Activated CD4-positive, CD25-positive, alpha-beta regulatory T cell treated with anti-CD3 and anti-CD28 coated beads, Interleukin-2, amount 50 U/mL, for 72 hours (primary cell): ENCODE measurements around the gene TM4SF1.

Experiments used
- DNase-seq: peaks from one replicate; pipeline ENCODE4 v3.0.0; 2021

Gene TM4SF1, protein sequence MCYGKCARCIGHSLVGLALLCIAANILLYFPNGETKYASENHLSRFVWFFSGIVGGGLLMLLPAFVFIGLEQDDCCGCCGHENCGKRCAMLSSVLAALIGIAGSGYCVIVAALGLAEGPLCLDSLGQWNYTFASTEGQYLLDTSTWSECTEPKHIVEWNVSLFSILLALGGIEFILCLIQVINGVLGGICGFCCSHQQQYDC

DNA sequence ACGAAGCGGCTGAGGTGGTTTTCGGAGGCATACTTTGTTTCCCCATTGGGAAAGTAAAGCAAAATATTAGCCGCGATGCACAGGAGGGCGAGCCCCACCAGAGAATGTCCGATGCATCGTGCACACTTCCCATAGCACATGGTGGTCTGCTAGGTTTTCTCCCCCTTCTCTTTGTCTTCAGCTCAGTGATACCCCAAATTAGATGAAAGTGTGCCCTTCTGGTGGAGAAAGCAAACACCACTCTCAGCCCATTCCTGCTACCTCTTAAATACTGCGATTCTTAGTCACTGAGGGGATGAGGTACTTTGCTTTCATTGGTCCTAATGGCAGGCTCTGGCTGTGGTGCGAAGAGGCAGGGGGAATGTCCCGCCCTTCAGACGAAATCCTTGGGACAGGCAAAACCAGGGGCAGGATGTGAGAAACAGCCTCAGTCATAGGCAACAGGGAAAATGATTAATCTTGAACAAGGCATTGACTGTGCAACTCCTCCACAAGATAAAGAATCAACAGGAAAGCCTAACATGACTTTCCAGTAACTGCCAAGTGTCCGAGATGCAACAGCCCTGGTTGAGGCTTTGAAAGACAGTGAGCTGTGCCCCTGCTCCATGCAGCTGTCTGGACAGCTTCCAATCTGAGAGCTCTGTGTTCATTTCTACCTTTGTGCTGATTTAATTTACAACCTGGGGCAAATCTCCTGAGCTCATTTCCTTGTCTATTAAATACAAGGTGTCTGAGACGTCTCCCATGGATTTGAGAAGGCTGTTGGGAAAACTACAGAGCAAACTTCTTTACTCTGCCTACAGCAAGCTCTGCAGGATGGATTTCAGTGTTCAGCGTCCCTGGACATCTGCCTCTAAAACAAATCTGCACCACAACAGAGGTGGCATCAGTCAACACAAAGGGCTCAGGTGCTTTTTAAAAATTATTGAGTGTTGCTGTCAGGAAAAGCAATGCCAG is at the start of gene TM4SF1:
Gene TM4SF1 (minus strand): TSS at position 242 of the 957 bp plus-strand sequence. CDS start 102 bp downstream, at position 140.
- no peak for DNase-seq

DNA sequence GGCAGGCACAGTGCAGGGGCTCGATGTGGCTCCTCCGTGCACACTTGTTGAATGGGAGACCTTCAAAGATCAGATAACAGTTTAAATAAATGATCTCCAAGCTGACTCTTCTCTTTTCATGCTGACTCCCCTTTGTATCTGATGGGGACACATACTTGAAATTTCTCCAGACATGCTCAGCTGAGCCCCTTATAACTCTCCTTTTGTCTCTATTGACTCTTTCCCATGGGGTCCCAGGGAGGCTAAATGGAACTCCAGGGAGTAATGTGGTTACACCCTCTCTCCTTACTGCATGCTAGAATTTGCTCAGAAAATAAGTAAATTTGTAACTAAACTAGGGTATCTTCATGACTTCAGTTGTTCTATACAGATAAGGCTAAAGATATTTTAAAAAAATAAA is 48.9 kb upstream of the TM4SF1 start:
- no peak for DNase-seq

DNA sequence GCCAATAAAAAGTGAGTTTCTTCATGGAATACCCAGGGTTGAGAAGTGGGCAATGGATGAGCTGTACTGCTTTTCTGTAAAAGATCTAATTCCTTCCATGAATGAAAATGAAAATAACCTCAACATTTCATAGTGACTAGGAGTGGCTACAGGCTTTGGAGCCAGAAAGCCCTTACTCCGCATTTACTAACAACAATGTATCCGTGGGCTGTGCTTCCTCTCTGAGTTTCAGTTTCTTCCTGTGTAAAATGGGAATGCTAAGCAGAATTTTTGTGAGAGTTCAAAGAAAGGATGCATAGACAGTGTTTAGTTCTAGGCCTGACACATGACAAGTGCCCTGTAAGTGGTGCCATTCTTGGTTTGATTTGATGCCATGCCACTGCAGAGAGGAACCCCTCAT is 47.5 kb upstream of the TM4SF1 start:
- DNase-seq = no peak

DNA sequence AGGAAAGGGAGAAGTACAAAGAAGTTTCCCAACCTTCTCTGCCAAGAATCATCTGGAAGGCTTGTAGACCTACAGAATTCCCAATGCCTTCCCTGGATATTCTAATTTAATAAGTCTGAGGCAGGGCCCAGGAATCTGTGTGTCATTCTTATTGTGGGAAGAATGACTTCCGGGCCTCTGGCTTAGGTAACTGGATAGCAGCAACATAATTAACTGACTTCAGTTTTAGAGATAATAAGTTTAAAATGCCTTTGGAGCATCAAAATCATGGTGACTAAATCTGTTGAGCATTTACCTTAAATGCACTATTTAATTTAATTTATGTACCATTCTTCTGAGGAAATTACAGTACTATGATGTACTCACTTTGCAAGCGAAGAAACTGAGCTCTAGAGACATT is 44.3 kb upstream of the TM4SF1 start:
- no peak for DNase-seq

DNA sequence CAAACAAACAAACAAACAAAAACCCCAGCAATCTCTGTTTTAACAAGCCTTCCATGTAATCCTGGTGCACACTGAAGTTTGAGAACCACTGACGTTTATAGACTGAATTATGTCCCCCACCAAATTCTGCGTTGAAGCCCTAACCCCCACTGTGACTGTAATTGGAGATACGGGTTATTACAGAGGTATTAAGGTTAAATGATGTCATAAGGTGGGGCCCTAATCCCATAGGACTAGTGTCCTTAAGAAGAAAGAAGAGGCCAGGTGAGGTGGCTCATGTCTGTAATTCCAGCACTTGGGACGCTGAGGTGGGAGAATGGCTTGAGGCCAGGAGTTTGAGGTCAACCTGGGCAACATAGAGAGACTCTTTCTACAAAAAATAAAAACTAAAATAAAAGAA is 42.4 kb upstream of the TM4SF1 start:
- DNase-seq = no peak

DNA sequence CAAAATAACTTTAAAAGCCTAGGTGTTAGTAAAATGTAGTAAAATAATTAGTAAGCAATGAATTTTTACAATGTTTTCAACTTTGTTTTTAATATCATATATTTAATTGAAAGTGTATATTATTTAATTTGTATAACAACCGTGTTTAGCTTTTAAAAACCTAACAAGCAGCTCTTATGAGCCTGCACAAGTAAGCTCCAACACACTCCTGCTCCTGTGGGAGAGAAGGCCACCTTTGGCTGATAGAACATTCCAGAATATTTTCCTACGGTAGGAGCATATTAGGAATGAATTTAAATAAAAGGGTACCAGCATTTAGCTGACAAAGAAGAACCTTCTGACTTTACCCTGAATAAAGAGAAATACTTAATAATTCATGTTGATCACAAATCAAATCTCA is 40.3 kb upstream of the TM4SF1 start:
- DNase-seq = no peak

DNA sequence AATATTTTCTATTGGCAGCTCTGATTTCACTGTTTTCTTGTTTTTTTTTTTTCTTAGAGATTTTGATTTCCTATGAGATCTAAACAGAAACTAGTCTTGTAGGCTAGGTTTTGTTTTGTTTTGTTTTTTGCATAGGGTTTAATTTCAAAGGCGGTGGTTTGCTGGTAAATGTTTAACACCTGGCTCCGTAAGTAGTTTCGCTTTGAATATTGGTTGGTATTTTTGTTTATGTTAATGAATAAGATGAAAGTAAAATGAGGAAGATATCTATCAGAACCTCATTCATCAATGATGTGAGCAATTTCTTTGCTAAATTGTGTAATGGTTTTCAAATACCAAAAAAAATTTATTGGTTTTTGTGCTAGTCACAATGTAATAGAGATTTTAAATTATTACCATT is 39.7 kb upstream of the TM4SF1 start:
- no peak for DNase-seq

DNA sequence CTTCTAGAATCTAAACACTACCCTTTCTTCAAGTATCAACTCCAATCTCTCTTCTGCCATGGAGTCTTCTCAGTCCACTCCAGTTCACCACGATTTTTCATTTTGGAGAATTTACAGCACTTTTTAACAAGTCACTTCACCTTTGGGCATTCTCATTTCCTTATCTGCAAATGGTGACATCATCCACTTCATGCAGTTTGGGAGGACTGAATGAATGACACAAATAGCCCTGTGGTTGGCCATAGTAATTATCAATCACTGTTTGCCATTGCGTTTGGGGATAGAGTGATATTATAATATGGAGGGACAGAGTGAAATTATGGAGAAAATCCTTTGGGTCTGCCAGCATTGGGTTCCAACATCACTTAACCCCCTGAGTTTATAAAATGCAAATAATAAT is 38.0 kb upstream of the TM4SF1 start:
- DNase-seq = no peak

DNA sequence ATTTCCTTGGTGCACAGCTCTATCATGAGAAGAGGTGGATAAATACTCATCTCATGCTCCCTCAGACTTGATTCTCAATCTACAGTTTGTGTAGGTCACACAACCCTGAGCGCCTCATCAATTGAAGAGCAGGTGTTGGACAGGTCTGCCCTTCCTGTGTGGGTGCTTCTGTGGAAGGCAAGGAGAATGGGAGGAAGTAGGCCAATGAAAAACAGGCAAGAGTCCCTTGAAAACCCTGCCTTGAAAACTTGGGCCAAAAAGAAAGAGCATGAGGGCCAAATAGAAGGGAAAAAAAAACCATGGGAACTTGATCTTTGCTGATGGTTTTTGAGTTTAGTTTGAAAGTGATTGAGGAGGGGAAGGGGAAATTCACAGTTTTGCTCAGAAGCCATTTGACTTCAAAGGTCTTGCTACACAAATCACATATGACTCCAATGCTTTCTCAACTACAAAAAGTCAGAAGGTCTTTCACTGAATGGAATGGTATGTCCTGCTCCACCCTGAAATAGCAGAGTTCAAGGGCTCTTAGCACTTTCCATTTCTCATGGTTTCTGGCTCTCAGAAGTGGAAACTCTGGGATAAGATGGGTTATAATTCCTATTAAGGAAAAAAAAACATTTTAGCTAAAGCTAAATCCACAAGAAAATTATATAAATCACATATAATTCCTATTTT is 37.2 kb upstream of the TM4SF1 start:
- no peak for DNase-seq

DNA sequence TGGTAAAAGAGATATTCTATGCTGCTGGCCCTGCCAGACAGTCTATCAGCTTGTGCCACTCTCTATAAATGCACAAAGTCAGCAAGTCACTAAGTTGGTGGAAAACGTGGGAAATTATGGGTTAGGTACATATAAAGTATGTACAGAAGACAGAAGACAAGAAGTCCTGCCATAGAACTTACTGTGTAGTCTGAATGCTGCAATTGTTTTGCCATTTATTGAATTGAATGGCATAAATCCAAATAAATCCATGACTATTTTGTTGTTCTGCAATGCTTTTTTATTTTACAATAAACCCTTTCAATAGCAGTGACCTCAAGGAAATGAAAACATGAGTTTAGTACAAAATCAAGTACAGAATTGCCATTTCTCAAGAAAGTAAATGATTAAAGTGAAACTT is 34.1 kb upstream of the TM4SF1 start:
- no peak for DNase-seq

DNA sequence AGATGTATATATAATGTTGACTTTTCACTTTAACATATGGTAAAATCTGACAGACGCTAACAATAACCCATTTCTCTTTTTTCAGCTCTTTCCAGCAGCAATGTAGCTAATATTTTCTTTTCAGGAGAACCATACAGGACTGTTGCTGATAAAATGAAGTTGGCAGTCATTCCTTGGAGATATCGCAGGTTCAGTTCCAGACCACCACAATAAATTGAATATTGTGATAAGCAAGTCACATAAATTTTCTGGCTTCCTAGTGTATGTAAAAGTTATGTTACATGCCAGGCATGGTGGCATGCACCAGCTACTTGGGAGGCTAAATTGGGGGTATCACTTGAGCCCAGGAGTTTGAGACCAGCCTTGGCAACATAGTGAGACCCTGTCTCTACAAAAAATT is 31.9 kb upstream of the TM4SF1 start:
- DNase-seq = no peak

DNA sequence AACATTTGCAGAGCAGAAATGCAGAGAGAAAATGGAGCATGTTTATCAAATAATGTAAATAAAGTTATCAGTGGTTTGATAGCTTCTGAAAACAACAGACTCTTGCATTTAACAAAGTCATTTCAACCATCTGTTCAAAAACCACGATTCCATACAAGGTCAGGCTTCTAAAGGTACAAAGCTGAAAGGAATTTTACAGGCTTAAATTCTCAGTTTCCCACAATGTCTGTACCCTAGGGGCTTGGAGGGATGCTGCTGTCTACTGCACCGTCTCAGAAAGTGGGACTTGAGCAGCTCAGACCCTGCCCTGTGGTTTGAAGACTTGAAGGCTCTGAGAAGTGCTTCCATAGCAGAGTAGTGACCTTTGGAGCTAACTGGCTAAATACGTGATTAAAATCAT is 30.4 kb upstream of the TM4SF1 start:
- DNase-seq = no peak

DNA sequence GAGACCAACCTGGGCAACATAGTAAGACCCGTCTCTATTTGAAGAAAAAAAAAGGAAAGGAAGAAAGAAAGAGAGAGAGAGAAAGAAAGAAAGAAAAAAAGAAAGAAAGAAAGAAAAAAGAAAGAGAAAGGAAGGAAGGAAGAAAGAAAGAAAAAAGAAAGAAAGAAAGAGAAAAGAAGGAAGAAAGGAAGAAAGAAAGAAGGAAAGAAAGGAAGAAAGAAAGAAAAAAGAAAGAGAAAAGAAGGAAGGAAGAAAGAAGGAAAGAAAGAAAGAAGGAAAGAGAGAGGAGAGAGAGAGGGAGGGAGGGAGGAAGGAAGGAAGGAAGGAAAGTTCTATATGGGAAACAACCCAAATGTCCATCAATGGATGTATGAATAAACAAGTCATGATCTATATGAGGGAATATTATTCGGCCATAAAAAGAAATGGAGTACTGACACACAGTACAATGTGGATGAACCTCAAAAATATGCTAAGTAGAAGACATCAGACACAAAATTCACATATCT is 28.8 kb upstream of the TM4SF1 start:
- DNase-seq = no peak

DNA sequence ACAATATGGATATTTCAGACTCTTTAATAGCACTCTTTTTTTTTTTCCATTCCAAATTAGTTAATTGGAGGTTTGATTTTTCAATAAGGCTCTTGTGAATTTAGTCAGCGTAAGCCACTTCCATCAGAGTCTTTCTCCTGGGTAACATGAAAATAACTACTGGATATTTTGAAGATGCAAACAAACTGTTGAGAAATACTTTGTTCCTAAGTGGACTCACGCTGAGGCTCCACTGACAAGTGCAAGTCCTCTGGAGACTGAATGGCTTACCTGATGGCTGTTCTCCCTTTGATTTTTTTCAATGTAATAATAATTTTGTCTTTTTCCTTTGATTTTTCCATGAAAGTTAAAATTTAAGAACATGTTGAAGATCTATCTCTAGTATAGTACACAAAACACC is 26.0 kb upstream of the TM4SF1 start:
- DNase-seq = no peak

DNA sequence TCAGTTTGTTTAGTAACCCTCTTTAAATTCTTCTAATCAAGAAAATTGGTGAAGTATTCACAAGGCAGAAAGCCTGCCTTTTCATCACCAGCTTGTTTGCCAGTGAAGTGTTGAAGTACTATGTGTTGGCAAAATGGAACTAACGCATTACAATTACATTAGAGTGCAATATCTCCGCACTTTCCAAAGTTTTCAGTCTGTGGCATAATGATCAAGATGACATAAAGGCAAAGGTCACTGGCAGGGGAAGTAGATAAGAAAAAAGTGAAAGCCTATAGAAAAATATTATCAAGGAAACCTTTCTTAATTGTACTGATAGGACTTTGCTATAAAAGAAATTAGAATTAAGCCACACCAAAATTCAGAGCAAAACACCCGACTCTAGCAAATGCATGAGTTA is 25.0 kb upstream of the TM4SF1 start:
- no peak for DNase-seq

DNA sequence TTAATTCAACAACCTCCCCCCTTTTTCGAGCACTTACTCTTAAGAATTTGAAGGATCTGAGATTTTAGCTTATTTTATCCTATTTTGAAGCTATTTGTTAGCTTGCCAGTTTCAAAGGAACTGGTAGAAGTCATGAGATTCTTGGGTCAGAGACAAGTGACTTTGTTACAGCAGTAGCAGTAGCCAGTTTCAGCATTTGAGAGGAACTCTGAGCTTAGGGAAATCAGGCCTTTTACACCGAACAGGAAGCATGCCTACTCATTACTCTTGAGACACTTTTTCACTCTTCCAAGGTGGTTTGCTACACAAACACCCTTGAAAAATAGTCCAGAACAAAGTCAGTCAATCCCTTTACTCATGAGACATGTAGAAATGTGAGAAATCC is 24.5 kb upstream of the TM4SF1 start:
- DNase-seq = no peak

DNA sequence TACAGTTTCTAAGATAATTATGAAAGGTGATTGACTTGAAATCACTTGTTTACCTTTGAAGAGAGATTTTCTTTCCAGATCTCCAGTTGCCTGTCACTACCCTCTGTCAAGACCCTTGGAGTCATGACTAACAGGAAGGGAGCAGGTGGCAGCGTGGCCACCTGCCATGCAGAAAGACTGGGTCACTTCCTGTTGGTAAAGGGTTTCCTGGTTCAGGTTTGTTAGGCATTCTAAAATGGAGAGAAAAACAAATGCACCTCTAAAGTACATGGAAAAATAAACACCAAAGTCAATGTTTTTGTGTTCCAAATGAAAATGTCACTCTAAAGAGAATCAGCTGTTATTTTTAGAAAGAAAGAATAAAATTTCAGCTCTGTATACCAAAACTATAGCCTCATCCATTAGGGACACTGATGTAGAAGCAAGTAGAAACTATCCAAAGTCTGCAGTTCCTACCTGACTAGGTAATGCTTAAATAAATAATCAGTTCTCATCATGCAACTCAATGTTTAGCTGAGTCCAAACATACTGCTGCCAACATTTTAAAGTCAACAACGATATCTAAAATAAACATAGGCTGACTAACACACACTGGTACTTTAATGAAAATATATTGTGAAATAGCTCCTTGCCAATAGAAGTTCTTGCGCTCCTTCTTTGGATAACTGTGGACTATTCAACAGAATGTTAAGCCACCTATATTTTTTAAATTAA is 23.9 kb upstream of the TM4SF1 start:
- no peak for DNase-seq

DNA sequence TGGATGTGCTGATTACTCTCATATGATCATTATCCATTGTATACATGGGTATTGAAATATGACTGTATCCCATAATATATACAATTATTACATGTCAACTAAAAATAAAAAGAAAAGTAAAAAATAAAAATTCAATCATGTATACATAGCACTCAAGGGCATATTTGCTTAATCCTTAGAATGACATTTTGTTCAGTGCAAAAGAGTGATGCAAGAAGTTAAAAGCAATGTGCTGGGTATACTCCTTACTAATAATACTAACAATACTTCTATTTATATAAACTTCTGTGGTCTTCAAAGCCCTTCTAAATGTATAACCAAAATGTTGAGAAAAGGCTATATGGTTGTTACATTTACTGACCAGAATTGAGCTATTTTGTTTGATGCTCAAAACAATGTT is 23.2 kb upstream of the TM4SF1 start:
- DNase-seq = no peak

DNA sequence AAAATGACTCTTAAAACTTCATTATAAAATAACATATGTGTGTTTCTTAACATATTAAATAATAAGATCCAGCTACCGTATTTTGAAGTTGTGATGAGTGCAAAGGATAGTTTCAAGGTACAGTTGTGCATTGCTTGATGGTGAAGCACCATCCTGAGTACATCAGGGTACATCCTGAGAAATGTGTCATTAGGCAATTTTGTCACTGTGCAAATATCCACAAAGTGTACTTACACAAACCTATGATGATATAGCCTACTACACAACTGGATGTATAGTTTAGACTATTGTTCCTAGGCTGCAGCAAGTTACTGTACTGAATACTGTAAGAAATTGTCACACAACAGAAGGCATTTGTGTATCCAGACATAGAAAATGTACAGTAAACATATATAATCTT is 20.8 kb upstream of the TM4SF1 start:
- DNase-seq = no peak

DNA sequence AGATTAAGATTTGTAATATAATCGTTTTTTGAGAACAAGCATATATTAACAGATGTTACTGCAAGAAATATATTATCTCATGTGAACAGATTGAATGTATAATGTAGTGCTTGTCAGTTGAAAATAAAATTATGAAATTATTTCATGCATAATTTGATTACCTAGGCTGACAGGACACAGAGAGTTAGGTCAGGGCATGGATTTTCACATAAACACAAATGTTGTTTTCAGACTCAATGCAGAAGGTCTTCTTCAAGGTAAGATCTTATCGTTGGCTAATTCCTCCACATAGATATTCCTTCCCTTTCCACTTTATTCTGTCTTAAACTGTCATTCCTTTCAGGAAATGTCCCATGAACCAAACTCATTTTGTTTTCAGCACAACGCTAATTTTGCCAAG is 20.1 kb upstream of the TM4SF1 start:
- no peak for DNase-seq

DNA sequence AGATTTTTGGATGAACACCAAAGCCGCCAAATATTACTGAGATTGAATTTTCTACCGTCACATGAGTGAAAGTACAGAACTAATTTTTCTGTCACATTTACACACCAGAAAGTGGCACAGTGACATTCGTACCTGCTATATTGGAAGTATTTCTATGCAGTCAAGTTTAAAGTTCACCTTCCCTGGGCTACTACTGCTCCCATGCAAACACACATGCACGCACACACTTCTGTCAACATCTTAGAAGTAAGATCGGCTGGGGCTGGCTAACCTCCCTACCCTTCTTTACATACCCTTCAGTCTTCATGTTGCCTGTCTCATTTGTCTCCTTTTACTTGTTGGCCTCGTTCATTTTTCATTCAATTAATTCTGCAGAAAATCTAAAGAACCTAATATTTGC is 19.0 kb upstream of the TM4SF1 start:
- DNase-seq = no peak

DNA sequence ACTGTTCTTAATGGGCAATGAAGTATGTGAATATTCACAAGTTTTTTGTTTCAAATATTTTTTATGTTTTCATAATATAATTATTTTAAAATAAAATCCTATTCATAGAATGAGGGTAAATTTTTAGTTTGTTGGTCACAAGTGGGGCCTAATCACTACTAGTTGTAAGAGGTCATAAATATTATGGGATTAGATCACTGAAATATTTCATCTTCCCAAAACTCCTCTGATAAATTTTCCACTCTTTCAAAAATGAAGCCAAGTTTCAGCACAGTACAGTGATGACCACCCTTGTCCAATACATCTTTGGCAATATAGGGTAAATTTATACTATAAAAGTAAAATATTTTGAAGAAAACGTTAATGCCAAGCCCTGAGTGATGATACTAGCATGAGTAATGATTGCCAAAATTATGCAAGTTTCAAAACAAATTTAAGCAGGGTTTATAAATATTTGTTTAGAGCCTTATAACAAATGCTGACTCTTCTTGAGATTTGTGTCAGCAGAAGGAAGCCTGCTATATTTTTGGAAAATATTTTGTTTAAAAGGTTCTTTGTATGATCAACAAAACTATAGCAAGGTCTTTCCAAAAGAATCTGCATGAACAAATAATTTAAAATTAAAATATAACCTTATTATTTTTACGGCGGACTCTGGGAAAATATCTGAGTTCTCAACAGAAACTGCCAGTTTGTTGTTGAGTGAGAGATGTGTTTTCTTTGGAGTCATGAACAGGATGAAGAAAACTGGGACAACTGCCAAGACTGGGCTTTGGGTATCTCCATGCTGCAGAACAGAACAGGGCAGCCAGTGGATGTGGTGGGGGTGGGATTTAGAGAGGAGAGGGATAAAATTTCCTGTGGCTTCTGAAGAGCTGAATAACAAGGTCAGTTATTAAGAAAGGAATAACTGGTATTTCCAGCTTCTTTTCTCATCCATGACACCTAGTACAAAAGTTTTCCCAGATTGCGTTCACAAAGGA is 17.9 kb upstream of the TM4SF1 start:
- DNase-seq = no peak
